GM19372 (cell line): Measurements from ENCODE around the gene PRKCE.

Experiments used
- ATAC-seq: cut with Tn5 transposase; IDR thresholded peaks from one replicate; pipeline ENCODE4 v1.9.1; 2021; ENCODE audit warnings: mild to moderate bottlenecking, low read depth, moderate library complexity; ENCODE audit not compliant: unreplicated experiment

Gene PRKCE

GRCh38 chr2:45918463-45919159 is 267.1 kb downstream of the PRKCE start:
- ATAC-seq: no peak

GRCh38 chr2:45919160-45919650 is 267.7 kb downstream of the PRKCE start:
- ATAC-seq: no peak

- ATAC-seq: no peak
Measured at GRCh38 chr2:45919711-45920111, 268.2 kb downstream of the PRKCE start.

GRCh38 chr2:45921921-45922320 is 270.4 kb downstream of the PRKCE start:
- no peak for ATAC-seq

- ATAC-seq: no peak
Measured at GRCh38 chr2:45922577-45922988, 271.1 kb downstream of the PRKCE start.

GRCh38 chr2:45923701-45924100 is 272.2 kb downstream of the PRKCE start:
- ATAC-seq: no peak

GRCh38 chr2:45925026-45925425 is 273.6 kb downstream of the PRKCE start:
- ATAC-seq: no peak

- no peak for ATAC-seq
Measured at GRCh38 chr2:45925636-45926366, 274.3 kb downstream of the PRKCE start.

GRCh38 chr2:45928946-45929345 is 277.5 kb downstream of the PRKCE start:
- ATAC-seq: no peak

- ATAC-seq: no peak
Measured at GRCh38 chr2:45929674-45930395, 278.4 kb downstream of the PRKCE start.

- no peak for ATAC-seq
Measured at GRCh38 chr2:45930396-45930792, 278.9 kb downstream of the PRKCE start.

- no peak for ATAC-seq
Measured at GRCh38 chr2:45932278-45932975, 281.0 kb downstream of the PRKCE start.

- ATAC-seq: no peak
Measured at GRCh38 chr2:45935791-45936622, 284.5 kb downstream of the PRKCE start.

- ATAC-seq: no peak
Measured at GRCh38 chr2:45936623-45936979, 285.1 kb downstream of the PRKCE start.

- ATAC-seq: no peak
Measured at GRCh38 chr2:45937990-45938389, 286.5 kb downstream of the PRKCE start.

- ATAC-seq: no peak
Measured at GRCh38 chr2:45938649-45939511, 287.4 kb downstream of the PRKCE start.

GRCh38 chr2:45941531-45942236 is 290.2 kb downstream of the PRKCE start:
- no peak for ATAC-seq

GRCh38 chr2:45942237-45942738 is 290.8 kb downstream of the PRKCE start:
- no peak for ATAC-seq
